Ascending aorta (tissue), 2 donors: ENCODE measurements around the gene GPRC5D. TPM values are rescaled to one million over a fixed set of nuclear protein-coding genes. Genes with fewer than 3 reads are reported as not detected.
A peak's percentile ranks its signal among the peaks of the same experiment; 100 is the strongest.

Experiments
- DNase-seq, 2 donors: peaks; one replicate each; pipeline ENCODE4 v3.0.0-alpha.2; 2019; ENCODE audit warnings: low spot score in 2 of 2
- H3K27ac ChIP-seq, 2 donors: fragments of 200-600 bp; sonication (generic); one replicate each; pipeline ENCODE4 v1.5.1; 2016 to 2017; ENCODE audit warnings: mild to moderate bottlenecking in 1 of 2
- H3K27me3 ChIP-seq: fragments of 200-600 bp; sonication (generic); one replicate; pipeline ENCODE4 v1.5.1; 2017
- H3K36me3 ChIP-seq, 2 donors: fragments of 200-600 bp; sonication (generic); one replicate each; pipeline ENCODE4 v1.5.1; 2016
- H3K4me1 ChIP-seq, 2 donors: fragments of 200-600 bp; sonication (generic); one replicate each; pipeline ENCODE4 v1.5.1; 2016 to 2017; ENCODE audit warnings: mild to moderate bottlenecking in 1 of 2
- H3K4me3 ChIP-seq, 2 donors: fragments of 200-600 bp; sonication (generic); one replicate each; pipeline ENCODE4 v1.5.1; 2016 to 2017; ENCODE audit warnings: mild to moderate bottlenecking in 1 of 2
- H3K9me3 ChIP-seq, 2 donors: fragments of 200-600 bp; sonication (generic); one replicate each; pipeline ENCODE4 v1.5.1; 2016
- intact Hi-C: fragments of 100-400 bp; cut with DNase I; formaldehyde crosslinking; loops from one replicate; pipeline ENCODE4 v1.15.1; 2023
- total RNA-seq: library from RNA; depleted of rRNA; stranded (reverse); fragments of >200 nt; gene quantifications from one replicate; pipeline ENCODE4 v1.1.0, GENCODE V29; 2016
- TF ChIP-seq, protein P1 (sequence below), 3 experiments: fragments of 200-600 bp in 2 of 3; fragments of 450-650 bp in 1 of 3; sonication (generic) in 2 of 3; IDR thresholded peaks; one replicate each; pipeline ENCODE4 v1.5.1; 2016 to 2019; ENCODE audit warnings: antibody characterized with exemption in 3 of 3, mild to moderate bottlenecking in 1 of 3, moderate library complexity in 1 of 3

Gene GPRC5D
- total RNA-seq, 1 donor from 2014 or later, result not detected

DNA sequence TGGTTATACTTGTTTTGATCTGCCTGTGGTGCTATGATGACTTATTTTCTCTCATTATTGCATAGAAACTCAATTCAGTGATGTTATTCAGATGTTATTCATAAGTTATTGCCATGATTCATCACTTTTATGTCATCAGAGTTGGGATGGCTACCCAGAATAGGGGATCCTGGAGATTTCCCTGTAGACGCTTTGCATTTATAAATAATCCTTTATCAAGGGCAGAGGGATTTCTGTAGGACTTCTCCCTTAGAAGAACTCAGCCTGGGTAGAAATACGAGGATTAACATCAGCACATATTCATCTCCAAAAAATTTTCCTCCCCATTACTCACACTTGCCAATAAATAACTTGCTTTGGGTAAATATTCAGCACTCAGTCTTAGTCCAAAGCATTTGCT is 55.7 kb downstream of the GPRC5D start:
- intact Hi-C loops, result loop anchor here (5.0 kb wide), 1 partner anchor 169 kb away; no protein-coding TSS in a partner anchor
- TF ChIP-seq, protein P1, sequence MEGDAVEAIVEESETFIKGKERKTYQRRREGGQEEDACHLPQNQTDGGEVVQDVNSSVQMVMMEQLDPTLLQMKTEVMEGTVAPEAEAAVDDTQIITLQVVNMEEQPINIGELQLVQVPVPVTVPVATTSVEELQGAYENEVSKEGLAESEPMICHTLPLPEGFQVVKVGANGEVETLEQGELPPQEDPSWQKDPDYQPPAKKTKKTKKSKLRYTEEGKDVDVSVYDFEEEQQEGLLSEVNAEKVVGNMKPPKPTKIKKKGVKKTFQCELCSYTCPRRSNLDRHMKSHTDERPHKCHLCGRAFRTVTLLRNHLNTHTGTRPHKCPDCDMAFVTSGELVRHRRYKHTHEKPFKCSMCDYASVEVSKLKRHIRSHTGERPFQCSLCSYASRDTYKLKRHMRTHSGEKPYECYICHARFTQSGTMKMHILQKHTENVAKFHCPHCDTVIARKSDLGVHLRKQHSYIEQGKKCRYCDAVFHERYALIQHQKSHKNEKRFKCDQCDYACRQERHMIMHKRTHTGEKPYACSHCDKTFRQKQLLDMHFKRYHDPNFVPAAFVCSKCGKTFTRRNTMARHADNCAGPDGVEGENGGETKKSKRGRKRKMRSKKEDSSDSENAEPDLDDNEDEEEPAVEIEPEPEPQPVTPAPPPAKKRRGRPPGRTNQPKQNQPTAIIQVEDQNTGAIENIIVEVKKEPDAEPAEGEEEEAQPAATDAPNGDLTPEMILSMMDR (IDR thresholded peaks at IDR 0.05), result no peak

DNA sequence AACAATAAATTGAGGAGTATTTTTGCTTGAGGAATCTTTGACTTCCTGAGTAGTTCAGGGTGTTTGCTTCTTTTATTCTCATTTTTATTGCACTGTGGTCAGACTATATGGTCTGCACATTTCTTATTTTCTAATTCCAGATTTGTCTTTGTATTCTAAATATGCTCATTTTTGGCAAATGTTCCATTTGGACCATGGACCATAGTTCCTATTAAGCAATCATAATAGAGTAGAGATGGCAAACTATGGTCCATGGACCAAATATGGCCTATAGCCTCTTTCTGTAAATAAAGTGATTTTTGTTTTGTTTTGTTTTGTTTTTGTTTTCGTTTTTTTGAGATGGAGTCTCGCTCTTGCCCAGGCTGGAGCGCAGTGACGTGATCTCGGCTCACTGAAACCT is 58.5 kb downstream of the GPRC5D start:
- Histone ChIP-seq H3K4me3 (peak overlapping the region; percentile 65 to 70), H3K4me1 (peaks cover 3 to 17% of the 10 kb centered on the region in 2 donors), H3K9me3 (no peaks in the 10 kb centered on the region), H3K36me3 (no peaks in the 10 kb centered on the region), H3K27me3 (no peaks in the 10 kb centered on the region), H3K27ac (peak overlapping the region; percentile 93 to 94)
- TF ChIP-seq, protein P1 (IDR thresholded peaks at IDR 0.05), result no peak
- intact Hi-C loops, result loop anchor here (5.0 kb wide), 2 partner anchors 204 to 1884 kb away; no protein-coding TSS in a partner anchor
- no peak for DNase-seq

More for the DNA sequence above, 55.7 kb downstream of the GPRC5D start:
- no peak for DNase-seq
- Histone ChIP-seq H3K4me3 (peak overlapping the region in 1 of 2 donors; percentile 34), H3K9me3 (no peaks in the 10 kb centered on the region), H3K36me3 (no peaks in the 10 kb centered on the region), H3K27ac (peak overlapping the region; percentile 56 to 93), H3K27me3 (no peaks in the 10 kb centered on the region), H3K4me1 (peaks cover 5 to 38% of the 10 kb centered on the region in 2 donors)

DNA sequence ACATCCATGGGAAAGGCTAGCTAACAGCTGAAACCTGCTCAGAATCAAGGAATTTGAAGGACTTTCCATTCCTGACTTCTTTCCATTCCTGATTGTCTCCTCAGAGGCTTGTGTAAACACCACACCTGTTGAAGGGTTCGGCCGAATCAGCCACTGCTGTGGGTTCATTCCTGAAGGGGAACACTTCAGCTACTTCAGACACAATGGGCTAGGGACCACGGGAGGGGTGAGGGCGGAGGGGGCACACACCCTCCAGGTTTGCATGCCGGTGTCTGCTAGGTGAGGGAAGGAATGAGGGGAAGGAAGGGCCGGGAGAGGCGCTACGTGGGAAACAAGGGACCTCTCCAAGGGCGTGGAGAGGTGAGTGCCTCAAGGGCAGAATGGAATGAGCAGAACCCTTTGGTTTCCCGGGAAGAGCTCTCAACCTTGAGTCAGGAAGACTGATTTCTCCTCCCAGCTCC is 59.3 kb downstream of the GPRC5D start:
- TF ChIP-seq, protein P1 (IDR thresholded peaks at IDR 0.05), result no peak

DNA sequence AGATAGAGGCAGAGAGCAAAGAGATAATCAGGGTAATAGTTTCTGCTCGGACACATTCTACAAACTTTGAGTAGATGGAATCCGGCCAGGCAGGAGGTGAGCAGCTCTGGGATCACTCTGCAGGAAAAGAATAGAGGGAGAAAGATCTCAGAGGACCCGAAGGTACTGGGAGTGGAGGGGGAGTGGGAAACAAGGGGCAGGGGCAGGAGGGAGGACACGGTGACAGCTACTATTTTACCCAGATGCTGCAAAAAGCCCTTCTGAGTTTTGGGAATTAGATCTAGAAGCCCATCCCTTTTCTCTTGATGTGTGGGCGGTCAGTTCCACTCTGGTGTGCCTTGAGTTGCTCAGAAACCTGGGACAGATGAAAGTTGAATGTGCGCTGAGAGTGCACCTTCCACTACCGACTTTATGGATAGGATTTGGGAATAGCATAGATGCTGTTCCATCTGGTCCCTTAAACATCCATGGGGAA is 60.1 kb downstream of the GPRC5D start:
- no peak for DNase-seq
- intact Hi-C loops, result loop anchor here (1.0 to 5.0 kb wide), 4 partner anchors 55 to 1885 kb away; no protein-coding TSS in a partner anchor
- TF ChIP-seq, protein P1 (IDR thresholded peaks at IDR 0.05), result no peak
- no peaks in the 10 kb centered on the region for H3K9me3 ChIP-seq
- H3K27ac ChIP-seq, result peak overlapping the region; percentile 93 to 94
- H3K27me3 ChIP-seq, result no peaks in the 10 kb centered on the region
- H3K4me3 ChIP-seq, result peak overlapping the region; percentile 65 to 70
- peaks cover 0 to 9% of the 10 kb centered on the region in 2 donors for H3K4me1 ChIP-seq
- H3K36me3 ChIP-seq, result no peaks in the 10 kb centered on the region

More for the DNA sequence above, 59.3 kb downstream of the GPRC5D start:
- Histone ChIP-seq H3K4me3 (peak overlapping the region; percentile 65 to 70), H3K9me3 (no peaks in the 10 kb centered on the region), H3K36me3 (no peaks in the 10 kb centered on the region), H3K27me3 (no peaks in the 10 kb centered on the region), H3K27ac (peak overlapping the region; percentile 93 to 94), H3K4me1 (peaks cover 0 to 11% of the 10 kb centered on the region in 2 donors)
- DNase-seq, result no peak
- intact Hi-C loops, result loop anchor here (5.0 kb wide), 2 partner anchors 205 to 1885 kb away; no protein-coding TSS in a partner anchor

DNA sequence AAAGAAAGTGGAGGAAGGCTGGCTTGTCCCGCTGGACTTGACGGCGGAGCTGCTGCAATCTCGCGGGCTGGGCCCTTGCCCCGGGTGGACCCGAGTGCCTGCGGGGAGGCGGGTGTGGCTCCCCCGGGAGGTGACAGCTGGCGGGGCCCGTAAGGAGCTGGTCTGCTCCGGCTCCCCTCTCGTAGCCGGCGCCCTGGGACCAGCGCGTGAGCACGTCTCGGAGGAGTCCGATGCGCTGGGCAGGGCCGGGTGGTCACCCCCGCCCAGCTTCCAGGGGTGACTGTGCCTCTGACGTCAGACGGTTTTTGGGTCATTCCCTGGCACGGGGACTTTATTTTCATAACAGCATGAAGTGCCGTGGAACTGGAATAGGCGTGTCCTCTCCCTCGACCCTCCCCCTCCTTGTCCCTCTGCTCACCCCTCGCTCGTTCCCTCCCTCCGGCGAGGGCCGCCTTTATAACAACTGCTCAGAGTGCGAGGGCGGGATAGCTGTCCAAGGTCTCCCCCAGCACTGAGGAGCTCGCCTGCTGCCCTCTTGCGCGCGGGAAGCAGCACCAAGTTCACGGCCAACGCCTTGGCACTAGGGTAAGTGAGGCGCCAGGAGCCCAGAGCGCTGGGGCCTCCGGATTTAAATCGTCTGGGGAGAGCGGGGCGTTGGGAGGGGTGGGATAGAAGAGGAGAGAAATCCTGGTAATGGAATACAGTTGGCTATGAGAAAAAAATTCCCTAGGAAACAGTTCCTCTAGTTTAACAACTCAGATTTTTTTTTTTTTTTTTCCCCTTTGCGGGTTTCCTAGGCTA is 60.7 kb downstream of the GPRC5D start, which contains the start of gene GPRC5A:
GPRC5A (plus strand) TSS at position 483 of the 801 bp plus-strand sequence. CDS start 16,688 bp downstream, outside the sequence.
- TF ChIP-seq, protein P1 (IDR thresholded peaks at IDR 0.05), result peak in 1 of 3 experiments; percentile 19
- Histone ChIP-seq H3K27ac (peak within 1 kb of the TSS; percentile 93 to 94), H3K36me3 (no peaks in the 10 kb centered on the region), H3K9me3 (no peaks in the 10 kb centered on the region), H3K27me3 (no peaks in the 10 kb centered on the region), H3K4me3 (peak within 1 kb of the TSS; percentile 65 to 70), H3K4me1 (peaks cover 0 to 4% of the 10 kb centered on the region in 2 donors)
- peak; percentile 93 to 99 for DNase-seq
- intact Hi-C loops, result loop anchor here (1.0 to 5.0 kb wide), 4 partner anchors 54 to 1886 kb away; no protein-coding TSS in a partner anchor

Other genes starting within 250 kb of the GPRC5D start
- gene CDKN1B, start 234.8 kb downstream of the GPRC5D start, total RNA-seq, result 65.1 TPM
- 189 TPM for gene APOLD1, start 166.5 kb downstream of the GPRC5D start, total RNA-seq
- gene DDX47, start 138.8 kb downstream of the GPRC5D start, total RNA-seq, result 36.4 TPM
- gene GPRC5A, start 60.6 kb downstream of the GPRC5D start, total RNA-seq, result 23.8 TPM
- gene HEBP1, start 48.1 kb upstream of the GPRC5D start, total RNA-seq, result 56.6 TPM
- 6.7 TPM for gene FAM234B, start 92.2 kb upstream of the GPRC5D start, total RNA-seq
- gene GSG1, start 151.5 kb upstream of the GPRC5D start, total RNA-seq, result not detected
- 588 TPM for gene EMP1, start 244.6 kb upstream of the GPRC5D start, total RNA-seq